ENCODE data around the gene CHN2. TPM values are rescaled to one million over a fixed set of nuclear protein-coding genes. Genes with fewer than 3 reads are reported as not detected.

CHN2 gene
- polyA plus RNA-seq, 12 donors: 10.0 to 19.2 (median 14.4) TPM; not detected in 1

GRCh38 chr7:29281782-29282541 is 87.4 kb downstream of the CHN2 start:
- no peak for DNase-seq

- DNase-seq: no peak
Observed at GRCh38 chr7:29282819-29283414, 88.3 kb downstream of the CHN2 start.

- DNase-seq: no peak
Observed at GRCh38 chr7:29284696-29285443, 90.3 kb downstream of the CHN2 start.

- no peak for DNase-seq
Observed at GRCh38 chr7:29285444-29285793, 90.8 kb downstream of the CHN2 start.

GRCh38 chr7:29285861-29286260 is 91.3 kb downstream of the CHN2 start:
- DNase-seq: no peak

- no peak for DNase-seq
Observed at GRCh38 chr7:29287366-29287765, 92.8 kb downstream of the CHN2 start.

GRCh38 chr7:29288181-29289091 is 93.9 kb downstream of the CHN2 start:
- DNase-seq: no peak

GRCh38 chr7:29289156-29290021 is 94.8 kb downstream of the CHN2 start:
- DNase-seq: peak; percentile 43

GRCh38 chr7:29290829-29291228 is 96.3 kb downstream of the CHN2 start:
- DNase-seq: no peak

GRCh38 chr7:29291723-29292618 is 97.4 kb downstream of the CHN2 start:
- no peak for DNase-seq

GRCh38 chr7:29292886-29293658 is 98.5 kb downstream of the CHN2 start:
- no peak for DNase-seq

- DNase-seq: no peak
Observed at GRCh38 chr7:29296421-29296820, 101.8 kb downstream of the CHN2 start.

GRCh38 chr7:29297194-29297890 is 102.8 kb downstream of the CHN2 start:
- no peak for DNase-seq

GRCh38 chr7:29299086-29299485 is 104.5 kb downstream of the CHN2 start:
- no peak for DNase-seq

- DNase-seq: no peak
Observed at GRCh38 chr7:29300026-29300480, 105.5 kb downstream of the CHN2 start.

GRCh38 chr7:29300649-29301048 is 106.1 kb downstream of the CHN2 start:
- no peak for DNase-seq

- no peak for DNase-seq
Observed at GRCh38 chr7:29302666-29303395, 108.3 kb downstream of the CHN2 start.
